ENCODE results near the gene TMEM270. TPM values are rescaled to one million over a fixed set of nuclear protein-coding genes. Genes with fewer than 3 reads are reported as not detected.
"Not testable (repeated sequence)": the region's sequence is repeated elsewhere in the genome, so short reads cannot be mapped to it uniquely, and the experiment has no call there.

The TMEM270 gene
- total RNA-seq, 2 experiments from 2014 or later: not detected

GRCh38 chr7:73815436-73815835 is 45.5 kb upstream of the TMEM270 start:
- no peak overlapping the region for H3K27ac Mint-ChIP-seq
- H3K27me3 Mint-ChIP-seq: peaks cover 9% of the 10 kb centered on the region
- ATAC-seq (ENCODE audit: poor library complexity) (no peak), DNase-seq (no peak)
- H3K4me1 ChIP-seq (ENCODE audit: insufficient read depth, low read length): peaks cover 4% of the 10 kb centered on the region
- no peak for TF ChIP-seq CTCF (IDR thresholded peaks at IDR 0.05)
- peaks cover 11 to 21% of the 10 kb centered on the region in 2 experiments for H3K9me3 ChIP-seq (ENCODE audit: control insufficient read depth in 1 of 2, insufficient read depth in 1 of 2, low read length in 2 of 2)
- POLR2A ChIA-PET: no interaction called here
- H3K4me3 Mint-ChIP-seq: no peak overlapping the region
- H3K27me3 ChIP-seq (ENCODE audit: control insufficient read depth in 1 of 2, insufficient read depth in 2 of 2, low read length in 2 of 2): peaks cover 0 to 4% of the 10 kb centered on the region in 2 experiments
- intact Hi-C loops (cut with DNase I, micrococcal nuclease): no loop called here
- H3K36me3 ChIP-seq (ENCODE audit: insufficient read depth, low read length): no peaks in the 10 kb centered on the region
- no peak overlapping the region for H3K4me3 ChIP-seq (ENCODE audit: low read length)
- no peaks in the 10 kb centered on the region for H3K9me3 Mint-ChIP-seq
- CTCF ChIA-PET: no interaction called here
- no peak overlapping the region for H3K27ac ChIP-seq (ENCODE audit: low read depth in 1 of 2, low read length in 2 of 2)
- no peaks in the 10 kb centered on the region for H3K4me1 Mint-ChIP-seq (ENCODE audit: low read depth)
- no peaks in the 10 kb centered on the region for H3K36me3 Mint-ChIP-seq (ENCODE audit: low read depth)

- Histone ChIP-seq H3K27ac (ENCODE audit: low read depth in 1 of 2, low read length in 2 of 2) (no peak overlapping the region), H3K4me1 (ENCODE audit: insufficient read depth, low read length) (no peaks in the 10 kb centered on the region), H3K9me3 (ENCODE audit: control insufficient read depth in 1 of 2, insufficient read depth in 1 of 2, low read length in 2 of 2) (peaks cover 11 to 17% of the 10 kb centered on the region in 2 experiments), H3K4me3 (ENCODE audit: low read length) (no peak overlapping the region), H3K27me3 (ENCODE audit: control insufficient read depth in 1 of 2, insufficient read depth in 2 of 2, low read length in 2 of 2) (peaks cover 0 to under 1% of the 10 kb centered on the region in 2 experiments), H3K36me3 (ENCODE audit: insufficient read depth, low read length) (no peaks in the 10 kb centered on the region)
- no peak for DNase-seq
- ATAC-seq (ENCODE audit: poor library complexity): no peak
- H3K4me1 Mint-ChIP-seq (ENCODE audit: low read depth): no peaks in the 10 kb centered on the region
- no peaks in the 10 kb centered on the region for H3K36me3 Mint-ChIP-seq (ENCODE audit: low read depth)
- peaks cover 5% of the 10 kb centered on the region for H3K27me3 Mint-ChIP-seq
- TF ChIP-seq CTCF (IDR thresholded peaks at IDR 0.05): no peak
- H3K27ac Mint-ChIP-seq: no peak overlapping the region
- POLR2A ChIA-PET: no interaction called here
- H3K9me3 Mint-ChIP-seq: no peaks in the 10 kb centered on the region
- no peak overlapping the region for H3K4me3 Mint-ChIP-seq
- intact Hi-C loops (cut with DNase I, micrococcal nuclease): no loop called here
- CTCF ChIA-PET: no interaction called here
Observed at GRCh38 chr7:73817121-73817520, 43.8 kb upstream of the TMEM270 start.

- intact Hi-C loops (cut with DNase I, micrococcal nuclease): no loop called here
- no peak for ATAC-seq (ENCODE audit: poor library complexity)
- Mint-ChIP-seq H3K4me3 (no peak overlapping the region), H3K9me3 (no peaks in the 10 kb centered on the region), H3K36me3 (ENCODE audit: low read depth) (no peaks in the 10 kb centered on the region), H3K27ac (no peak overlapping the region), H3K27me3 (peaks cover 4% of the 10 kb centered on the region), H3K4me1 (ENCODE audit: low read depth) (peaks cover 13% of the 10 kb centered on the region)
- H3K9me3 ChIP-seq (ENCODE audit: control insufficient read depth in 1 of 2, insufficient read depth in 1 of 2, low read length in 2 of 2): no peaks in the 10 kb centered on the region
- H3K4me3 ChIP-seq (ENCODE audit: low read length): no peak overlapping the region
- ChIA-PET CTCF (no interaction called here), POLR2A (no interaction called here)
- no peak overlapping the region for H3K27ac ChIP-seq (ENCODE audit: low read depth in 1 of 2, low read length in 2 of 2)
- no peaks in the 10 kb centered on the region for H3K36me3 ChIP-seq (ENCODE audit: insufficient read depth, low read length)
- peaks cover 18% of the 10 kb centered on the region for H3K4me1 ChIP-seq (ENCODE audit: insufficient read depth, low read length)
- no peak for DNase-seq
- TF ChIP-seq CTCF (IDR thresholded peaks at IDR 0.05): no peak
- no peaks in the 10 kb centered on the region for H3K27me3 ChIP-seq (ENCODE audit: control insufficient read depth in 1 of 2, insufficient read depth in 2 of 2, low read length in 2 of 2)
Observed at GRCh38 chr7:73820013-73820412, 40.9 kb upstream of the TMEM270 start.

- H3K27me3 Mint-ChIP-seq; H3K9me3 Mint-ChIP-seq; DNase-seq; H3K27me3 ChIP-seq (ENCODE audit: control insufficient read depth in 1 of 2, insufficient read depth in 2 of 2, low read length in 2 of 2); H3K4me3 Mint-ChIP-seq; H3K9me3 ChIP-seq (ENCODE audit: control insufficient read depth in 1 of 2, insufficient read depth in 1 of 2, low read length in 2 of 2); H3K4me3 ChIP-seq (ENCODE audit: low read length); CTCF ChIA-PET; intact Hi-C loops (cut with DNase I, micrococcal nuclease); ATAC-seq (ENCODE audit: poor library complexity); POLR2A ChIA-PET; H3K36me3 ChIP-seq (ENCODE audit: insufficient read depth, low read length); H3K36me3 Mint-ChIP-seq (ENCODE audit: low read depth); H3K27ac ChIP-seq (ENCODE audit: low read depth in 1 of 2, low read length in 2 of 2); H3K27ac Mint-ChIP-seq: not testable (repeated sequence)
- peaks cover 18% of the 10 kb centered on the region for H3K4me1 Mint-ChIP-seq (ENCODE audit: low read depth)
- peaks cover 24% of the 10 kb centered on the region for H3K4me1 ChIP-seq (ENCODE audit: insufficient read depth, low read length)
Observed at GRCh38 chr7:73821597-73822285, 39.2 kb upstream of the TMEM270 start.

All from CD4-positive, alpha-beta T cell (primary cell).